Nephron (organoid): ENCODE measurements around the gene DPP6.
"Not testable (repeated sequence)": the region's sequence is repeated elsewhere in the genome, so short reads cannot be mapped to it uniquely, and the experiment has no call there.

Experiments used
- H3K27ac Mint-ChIP-seq, 3 experiments: 2 replicates each; pipeline ENCODE4 v1.8.0; 2020; ENCODE audit warnings: mixed read lengths in 3 of 3, mild to moderate bottlenecking in 2 of 3, moderate library complexity in 1 of 3
- H3K27me3 Mint-ChIP-seq: 2 replicates; pipeline ENCODE4 v1.8.0; 2021; ENCODE audit warnings: low read depth, mild to moderate bottlenecking, moderate library complexity, mixed read lengths
- H3K36me3 Mint-ChIP-seq: 2 replicates; pipeline ENCODE4 v1.8.0; 2020; ENCODE audit warnings: low read depth, mixed read lengths
- H3K4me1 Mint-ChIP-seq: 2 replicates; pipeline ENCODE4 v1.8.0; 2020; ENCODE audit warnings: mixed read lengths
- H3K4me3 Mint-ChIP-seq, 3 experiments: 2 replicates each; pipeline ENCODE4 v1.8.0; 2020; ENCODE audit warnings: mild to moderate bottlenecking in 3 of 3, mixed read lengths in 3 of 3, moderate library complexity in 2 of 3
- H3K9me3 Mint-ChIP-seq: 2 replicates; pipeline ENCODE4 v1.8.0; 2020; ENCODE audit warnings: mixed read lengths

The DPP6 gene

DNA sequence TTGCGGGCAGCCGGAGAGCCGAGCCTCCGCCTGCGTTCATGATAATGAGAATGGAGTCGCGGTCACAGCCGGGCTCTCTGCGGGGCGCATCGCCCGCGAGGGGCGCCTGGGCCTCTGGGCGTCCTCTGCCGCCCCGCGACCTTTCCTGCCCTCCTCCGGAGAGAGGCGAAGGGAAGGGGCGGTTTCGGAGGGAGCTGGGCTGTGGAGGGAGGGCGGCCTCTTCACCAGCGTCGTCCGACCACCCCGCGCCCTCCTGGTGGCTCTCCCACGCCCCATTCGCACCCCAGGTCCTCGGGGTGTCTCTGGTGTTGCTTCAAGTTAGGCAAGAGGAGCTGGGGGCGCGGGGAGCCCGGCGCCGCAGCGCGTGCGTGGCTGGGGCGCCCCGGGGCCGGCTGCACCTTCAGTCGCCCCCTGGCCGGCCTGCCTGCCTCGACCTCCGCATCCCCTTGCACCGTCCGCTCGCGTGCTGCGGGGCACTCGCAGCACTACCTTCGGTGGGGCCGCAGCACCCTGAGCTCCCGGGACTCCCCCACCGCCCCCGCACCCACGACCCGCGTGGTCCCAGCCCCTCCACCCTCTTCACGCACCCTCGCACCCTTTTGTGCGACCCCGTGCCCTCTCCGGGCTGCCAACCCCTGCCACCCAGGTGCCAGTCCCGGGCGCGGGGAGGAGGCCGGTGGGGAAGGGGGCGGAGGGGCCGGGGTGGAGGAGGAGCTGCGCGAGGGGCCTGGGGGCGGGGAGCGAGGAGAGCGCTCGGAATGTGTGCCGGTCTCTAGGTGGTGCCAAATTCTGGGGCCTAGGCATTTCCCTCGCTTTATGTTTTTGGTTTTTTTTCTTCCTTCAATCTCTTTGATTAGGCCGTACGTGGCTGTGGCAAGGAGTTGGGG is at the start of gene DPP6:
Gene DPP6, plus strand, starts transcription at position 756 of the 887 bp plus-strand sequence.
- not testable (repeated sequence) for H3K9me3 Mint-ChIP-seq, H3K27ac Mint-ChIP-seq, H3K36me3 Mint-ChIP-seq, H3K4me1 Mint-ChIP-seq
- Mint-ChIP-seq H3K27me3 (peaks cover 47% of the 10 kb centered on the region), H3K4me3 (peak within 1 kb of the TSS; percentile 79 to 88 (median 82))

DNA sequence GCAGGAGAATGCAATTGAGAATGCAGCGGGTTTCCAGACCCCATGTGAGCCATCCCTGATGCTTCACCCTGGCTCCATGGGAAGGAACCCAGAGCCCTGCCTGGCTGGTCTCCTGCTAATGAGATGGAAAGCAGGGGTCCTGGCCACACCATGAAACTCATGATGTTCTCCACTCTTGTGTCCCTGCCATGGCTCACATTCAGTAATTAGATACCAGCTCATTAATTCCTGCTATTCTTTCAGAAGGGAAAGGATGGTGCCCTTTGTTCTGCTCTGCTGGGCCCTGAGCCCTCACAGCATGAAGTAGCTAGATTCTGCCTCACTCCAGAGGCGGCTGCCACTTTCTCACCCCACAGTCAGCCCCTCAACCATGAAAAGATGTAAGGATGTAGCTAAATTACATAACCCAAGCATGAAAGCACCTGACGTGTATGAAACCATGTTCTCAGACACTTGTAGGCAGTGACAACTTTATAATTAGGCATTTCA is 42.7 kb upstream of the DPP6 start:
- H3K27me3 Mint-ChIP-seq, H3K9me3 Mint-ChIP-seq, H3K4me1 Mint-ChIP-seq, H3K36me3 Mint-ChIP-seq, H3K27ac Mint-ChIP-seq, H3K4me3 Mint-ChIP-seq: not testable (repeated sequence)

DNA sequence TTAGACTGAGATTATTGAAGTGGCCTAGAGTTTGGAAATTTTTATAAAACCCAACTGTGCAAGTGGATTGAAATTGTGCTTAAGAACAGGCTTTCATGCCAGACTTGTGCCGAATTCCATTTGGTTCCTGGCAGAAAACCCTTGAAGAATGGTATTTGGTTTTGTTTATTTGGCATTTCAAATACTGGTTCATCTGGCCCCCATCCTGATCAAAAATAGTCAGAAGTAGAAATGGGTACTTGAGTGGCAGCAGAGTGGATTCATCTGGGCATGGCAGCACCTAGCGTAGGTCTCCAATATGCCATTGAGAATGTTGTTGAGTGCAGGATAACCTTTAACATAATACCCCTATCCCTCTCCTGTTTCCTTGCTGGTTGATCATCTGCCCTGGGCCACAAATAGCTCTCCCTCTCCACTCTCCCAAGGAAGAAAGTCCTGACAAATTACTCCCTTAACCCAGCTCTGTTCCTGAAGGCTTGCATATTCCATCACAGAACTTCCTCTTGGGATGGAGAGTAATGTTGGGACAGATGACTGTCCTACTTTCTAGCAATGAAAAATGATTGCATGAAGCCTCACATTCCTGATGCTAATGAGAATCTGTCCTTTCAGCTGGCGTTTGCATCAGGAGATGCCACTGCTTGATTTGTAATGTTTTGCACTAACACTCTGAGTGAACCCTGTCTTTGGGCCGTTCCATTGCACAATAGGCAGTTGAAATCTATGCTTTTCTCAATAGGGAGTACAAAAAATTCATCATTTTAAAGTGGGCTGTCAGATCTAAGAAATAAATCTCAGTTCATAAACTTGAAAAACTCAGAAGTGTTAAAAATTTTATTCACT is 41.3 kb upstream of the DPP6 start:
- not testable (repeated sequence) for H3K27ac Mint-ChIP-seq, H3K4me1 Mint-ChIP-seq, H3K27me3 Mint-ChIP-seq, H3K4me3 Mint-ChIP-seq, H3K9me3 Mint-ChIP-seq, H3K36me3 Mint-ChIP-seq

DNA sequence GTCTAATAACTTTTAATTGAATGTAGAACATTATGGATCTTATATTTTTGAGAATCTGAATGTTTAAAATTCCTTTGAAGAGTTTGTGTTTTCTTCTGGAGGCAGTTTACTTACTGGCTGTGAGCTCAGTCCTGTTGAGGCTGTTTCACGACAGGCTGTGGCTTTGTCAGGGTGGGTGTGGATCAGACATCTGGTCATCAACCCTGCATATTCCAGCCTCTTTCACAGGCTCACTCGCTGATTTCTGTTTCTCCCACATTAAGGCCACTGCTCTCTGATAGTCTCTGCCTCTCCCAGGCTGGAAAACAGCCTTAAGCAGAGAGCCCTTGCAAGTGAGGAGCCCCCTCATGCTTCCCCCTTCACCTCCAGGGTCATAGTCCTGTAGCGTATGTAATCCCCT is 39.4 kb upstream of the DPP6 start:
- not testable (repeated sequence) for H3K4me1 Mint-ChIP-seq, H3K4me3 Mint-ChIP-seq, H3K27me3 Mint-ChIP-seq, H3K27ac Mint-ChIP-seq, H3K36me3 Mint-ChIP-seq
- H3K9me3 Mint-ChIP-seq: peaks cover 13% of the 10 kb centered on the region

DNA sequence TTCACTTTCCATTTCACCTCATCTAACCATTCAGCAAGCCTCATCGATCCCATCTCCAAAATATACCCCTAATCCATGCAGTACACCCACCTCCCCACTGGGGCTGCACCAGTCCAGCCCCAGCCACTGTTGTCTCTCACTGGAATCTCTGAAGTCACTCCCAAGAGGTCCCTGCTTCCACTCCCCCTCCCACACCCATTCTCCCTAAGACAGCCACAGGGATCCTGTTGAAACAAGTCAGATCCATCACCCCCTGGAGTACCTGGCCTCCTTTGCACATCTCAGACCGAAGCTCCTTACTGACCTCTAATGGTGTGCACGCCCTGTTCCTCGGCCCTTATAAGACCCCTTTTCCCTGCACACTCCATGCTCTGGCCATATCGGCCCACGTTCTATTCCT is 36.6 kb upstream of the DPP6 start:
- not testable (repeated sequence) for H3K27me3 Mint-ChIP-seq, H3K4me3 Mint-ChIP-seq, H3K27ac Mint-ChIP-seq, H3K36me3 Mint-ChIP-seq, H3K4me1 Mint-ChIP-seq
- H3K9me3 Mint-ChIP-seq: peaks cover 19% of the 10 kb centered on the region

DNA sequence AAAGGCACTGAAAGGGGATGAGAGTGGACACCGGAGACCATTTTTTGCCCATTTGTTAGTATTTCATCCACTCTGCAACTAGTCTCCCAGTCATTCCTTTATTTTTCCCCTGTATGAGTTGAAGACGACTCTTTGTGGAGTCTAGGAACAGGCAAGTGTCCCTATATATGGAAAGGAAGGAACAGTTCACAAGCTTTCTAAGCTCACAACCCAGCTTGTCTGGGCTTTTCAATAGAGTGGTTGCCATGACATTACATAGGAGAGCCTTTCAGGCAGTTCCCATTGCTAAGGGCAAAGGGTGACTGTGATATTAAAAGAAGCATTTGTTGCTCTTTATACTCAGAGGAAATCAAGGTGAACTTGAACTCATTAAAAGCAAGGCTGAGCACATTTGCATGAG is 33.8 kb upstream of the DPP6 start:
- H3K27ac Mint-ChIP-seq, H3K4me3 Mint-ChIP-seq, H3K27me3 Mint-ChIP-seq, H3K4me1 Mint-ChIP-seq, H3K36me3 Mint-ChIP-seq: not testable (repeated sequence)
- H3K9me3 Mint-ChIP-seq: peaks cover 19% of the 10 kb centered on the region

DNA sequence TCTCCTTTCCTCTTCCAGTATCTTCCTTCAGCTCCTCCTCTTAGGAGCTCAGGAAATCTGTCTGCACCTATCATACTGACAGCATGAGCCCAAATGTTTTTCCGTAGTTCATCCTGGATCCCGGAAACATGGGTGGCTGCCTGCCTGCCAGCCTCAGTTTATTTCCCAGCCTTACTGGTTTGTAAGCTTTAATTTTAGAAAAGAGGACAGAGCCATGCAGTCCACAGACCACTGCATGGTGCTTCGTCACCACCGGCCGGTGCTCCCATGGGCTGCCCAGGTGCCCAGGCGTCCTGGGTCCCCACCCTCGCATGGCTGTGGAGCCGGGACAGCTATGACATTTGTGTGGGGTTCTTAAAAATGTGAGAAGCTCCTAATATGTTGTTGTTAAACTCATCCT is 24.4 kb upstream of the DPP6 start:
- not testable (repeated sequence) for H3K4me1 Mint-ChIP-seq, H3K9me3 Mint-ChIP-seq, H3K27ac Mint-ChIP-seq, H3K36me3 Mint-ChIP-seq, H3K4me3 Mint-ChIP-seq, H3K27me3 Mint-ChIP-seq

DNA sequence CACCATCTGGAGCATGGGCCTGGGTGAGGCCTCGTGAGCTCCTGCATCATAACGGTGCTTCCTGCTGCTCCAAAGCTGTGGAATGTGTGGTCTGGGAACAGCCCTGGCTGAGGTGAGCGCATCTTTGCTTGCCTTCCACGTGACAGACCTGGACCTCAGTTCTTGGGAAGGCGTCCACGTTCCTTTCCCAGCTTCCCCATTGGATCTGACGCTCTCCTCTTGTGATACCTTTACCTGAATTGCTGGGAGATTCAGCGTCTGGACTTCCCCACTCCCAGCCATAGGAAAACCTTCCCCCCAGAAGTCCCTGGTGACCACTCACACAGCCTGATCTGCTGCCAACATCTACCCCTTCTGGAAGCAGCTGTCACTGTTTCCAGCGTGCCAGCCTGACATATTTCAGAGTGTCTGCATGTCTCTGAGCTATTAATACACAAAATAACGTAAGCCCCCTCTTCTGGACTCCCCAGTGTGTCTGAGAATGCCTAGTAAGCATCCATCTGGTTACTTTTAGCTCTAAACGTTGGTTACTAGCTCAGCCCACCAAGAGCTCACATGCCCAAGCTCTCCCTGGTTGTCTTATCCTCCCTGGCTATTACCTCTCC is 21.6 kb upstream of the DPP6 start:
- not testable (repeated sequence) for H3K36me3 Mint-ChIP-seq, H3K27me3 Mint-ChIP-seq, H3K4me1 Mint-ChIP-seq, H3K9me3 Mint-ChIP-seq, H3K4me3 Mint-ChIP-seq, H3K27ac Mint-ChIP-seq

DNA sequence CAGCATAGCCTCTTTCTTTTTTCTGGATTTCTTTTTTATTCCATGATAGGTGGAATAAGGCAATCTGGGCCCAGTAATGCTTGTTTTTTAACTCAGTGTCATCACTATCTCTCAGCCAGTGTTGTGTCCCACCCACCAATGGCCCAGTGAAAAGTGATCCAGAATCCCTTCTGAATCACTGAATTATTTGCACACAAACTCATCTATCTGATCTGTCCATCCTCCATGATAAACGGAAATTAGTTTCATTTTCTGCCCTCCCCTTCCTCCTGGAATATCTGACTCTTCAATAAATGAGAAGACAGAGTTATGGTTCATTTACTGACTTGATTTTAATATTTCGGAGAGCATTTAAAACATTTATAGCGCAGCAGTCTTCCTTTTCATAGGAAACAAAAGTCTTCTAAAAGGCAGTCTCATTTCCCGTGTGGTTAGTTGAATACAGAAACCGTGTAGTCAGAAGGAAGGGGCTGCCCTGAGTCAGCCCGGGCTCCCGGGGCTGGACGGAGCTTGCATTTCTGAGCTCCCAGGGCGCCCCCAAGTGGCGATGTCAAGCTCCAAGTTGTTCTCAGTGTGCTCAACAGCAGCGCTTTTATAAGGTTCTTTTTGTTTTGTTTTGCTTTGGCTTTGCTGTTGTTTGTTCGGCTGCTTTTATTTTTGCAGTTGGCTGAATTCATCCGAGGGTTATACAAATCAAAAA is 12.6 kb upstream of the DPP6 start:
- H3K36me3 Mint-ChIP-seq, H3K9me3 Mint-ChIP-seq, H3K4me3 Mint-ChIP-seq, H3K4me1 Mint-ChIP-seq, H3K27me3 Mint-ChIP-seq, H3K27ac Mint-ChIP-seq: not testable (repeated sequence)

DNA sequence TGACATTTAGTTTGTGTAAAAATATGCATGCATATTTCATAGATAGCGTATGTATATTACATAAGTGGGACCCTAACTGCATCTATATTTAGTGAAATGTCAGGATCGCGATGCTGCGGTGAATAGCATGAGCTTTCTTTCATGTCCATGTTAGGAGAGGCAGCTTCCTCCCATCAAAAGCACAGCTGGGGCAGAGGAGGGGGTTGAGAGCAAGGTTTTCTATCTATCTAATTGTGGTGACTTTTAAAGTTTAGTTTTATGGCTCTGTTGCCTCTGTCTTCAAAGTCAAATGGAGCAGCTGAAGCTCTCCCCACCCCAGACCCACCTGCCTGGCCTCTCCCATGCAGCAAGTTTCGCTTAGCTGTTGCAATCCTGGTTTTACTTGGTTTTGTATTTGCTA is 1.8 kb upstream of the DPP6 start:
- H3K9me3 Mint-ChIP-seq, H3K4me1 Mint-ChIP-seq, H3K27ac Mint-ChIP-seq, H3K36me3 Mint-ChIP-seq, H3K4me3 Mint-ChIP-seq: not testable (repeated sequence)
- peaks cover 44% of the 10 kb centered on the region for H3K27me3 Mint-ChIP-seq

DNA sequence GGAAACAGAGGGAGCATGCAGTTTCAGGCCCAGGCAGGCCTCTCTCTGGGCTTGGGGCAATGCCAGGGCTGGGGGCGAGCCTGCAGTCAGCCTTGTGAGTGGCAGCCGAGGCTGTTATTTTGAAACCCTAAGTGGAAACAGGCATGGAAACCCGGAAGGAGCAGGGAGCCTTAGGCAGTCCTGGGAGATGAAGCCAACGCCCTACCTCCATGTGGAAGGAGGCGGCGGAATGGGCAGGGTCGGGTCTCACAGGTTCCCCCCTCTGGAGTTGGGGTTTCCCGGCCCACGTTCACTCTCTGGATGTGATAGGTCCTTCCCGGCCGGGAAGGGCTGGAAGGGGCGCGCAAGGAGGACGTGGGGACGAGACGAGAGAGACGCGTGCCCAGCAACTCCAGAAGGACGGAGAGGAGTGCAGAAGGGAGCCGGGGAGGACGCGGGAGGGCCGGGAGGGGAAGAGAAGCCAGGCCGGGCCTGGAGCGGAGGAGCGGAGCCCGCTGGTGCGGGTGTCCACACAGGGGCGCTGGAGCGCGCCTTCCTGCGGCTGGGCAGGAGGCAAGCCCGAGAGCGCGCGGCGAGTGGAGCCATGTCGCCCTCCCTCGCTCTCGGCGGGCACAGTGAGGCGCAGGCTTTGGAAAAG is 1.1 kb upstream of the DPP6 start:
- H3K27ac Mint-ChIP-seq, H3K36me3 Mint-ChIP-seq, H3K9me3 Mint-ChIP-seq, H3K4me1 Mint-ChIP-seq: not testable (repeated sequence)
- Mint-ChIP-seq H3K27me3 (peaks cover 45% of the 10 kb centered on the region), H3K4me3 (peak overlapping the region in 2 of 3 experiments; percentile 61 to 62)

DNA sequence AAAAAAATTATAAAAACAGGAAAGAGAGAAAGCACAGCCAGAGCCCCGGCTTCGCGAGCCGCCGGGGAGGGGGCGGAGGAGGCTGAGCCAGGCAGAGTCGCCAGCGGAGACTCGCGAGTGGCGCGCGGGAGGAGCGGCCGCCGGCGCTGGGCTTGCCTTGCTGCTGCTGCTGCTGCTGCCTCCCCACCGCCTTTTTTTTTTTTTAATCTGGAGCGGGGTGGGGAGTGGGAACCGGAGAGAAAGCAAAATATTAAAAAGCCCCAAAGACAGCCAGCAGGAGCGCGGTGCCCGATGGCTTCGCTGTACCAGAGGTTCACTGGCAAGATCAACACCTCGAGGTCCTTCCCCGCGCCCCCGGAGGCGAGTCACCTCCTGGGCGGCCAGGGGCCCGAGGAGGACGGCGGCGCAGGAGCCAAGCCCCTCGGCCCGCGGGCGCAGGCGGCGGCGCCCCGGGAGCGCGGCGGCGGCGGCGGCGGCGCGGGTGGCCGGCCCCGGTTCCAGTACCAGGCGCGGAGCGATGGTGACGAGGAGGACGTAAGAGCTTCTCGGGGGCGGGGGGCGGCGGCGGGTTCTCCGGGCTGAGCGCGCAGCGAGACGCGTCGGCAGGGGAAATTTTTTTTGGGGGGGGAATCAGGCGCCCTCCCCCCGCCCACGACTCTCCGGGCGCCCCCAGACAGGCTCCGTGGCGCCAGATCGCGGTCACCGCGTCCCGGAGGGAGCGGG is 493 bp downstream of the DPP6 start:
- H3K4me1 Mint-ChIP-seq, H3K9me3 Mint-ChIP-seq, H3K36me3 Mint-ChIP-seq, H3K27ac Mint-ChIP-seq: not testable (repeated sequence)
- Mint-ChIP-seq H3K27me3 (peaks cover 47% of the 10 kb centered on the region), H3K4me3 (peak overlapping the region; percentile 34 to 76 (median 61))

DNA sequence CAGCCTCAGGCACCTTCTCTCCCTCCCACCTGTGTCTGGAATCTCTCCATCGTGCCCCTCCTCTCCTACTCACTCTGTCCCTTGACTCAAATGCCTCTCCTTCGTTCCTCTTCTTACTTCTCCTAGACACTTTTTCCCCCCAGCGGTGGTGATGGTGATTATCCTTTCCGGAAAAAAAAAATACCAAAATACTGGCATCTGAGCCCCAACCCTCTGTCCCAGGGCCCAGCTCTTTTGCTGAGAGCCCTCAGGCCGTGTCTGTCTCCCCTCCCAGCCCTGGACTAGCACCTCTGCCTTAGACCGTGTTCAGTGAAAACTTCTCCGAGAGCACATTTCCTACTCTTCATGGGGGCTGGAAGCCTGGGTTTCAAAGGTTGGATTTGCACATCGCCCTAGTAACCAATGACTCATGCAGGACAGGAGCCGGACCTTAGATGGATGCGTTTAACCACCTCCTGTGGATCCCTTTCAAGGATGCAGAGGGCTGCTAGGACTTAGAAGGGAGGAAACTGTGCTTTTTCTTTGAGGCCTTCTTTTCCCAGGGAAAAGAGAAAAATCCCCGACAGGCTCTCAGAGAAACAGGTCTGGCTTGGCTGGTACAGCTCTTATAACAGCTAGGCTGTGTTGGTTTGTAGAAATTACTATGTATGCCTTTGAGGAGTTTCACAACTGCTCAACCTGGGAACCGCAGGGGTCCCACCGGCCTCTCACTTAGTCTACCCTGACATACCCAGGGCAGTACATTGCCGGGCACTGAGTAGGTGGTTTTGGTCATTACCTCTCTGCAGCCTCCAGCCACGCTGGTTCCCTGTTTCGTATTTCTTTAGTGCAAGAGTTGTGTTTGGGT is 1.5 kb downstream of the DPP6 start:
- H3K27ac Mint-ChIP-seq: peak overlapping the region in 1 of 3 experiments; percentile 66
- H3K9me3 Mint-ChIP-seq, H3K36me3 Mint-ChIP-seq, H3K4me1 Mint-ChIP-seq: not testable (repeated sequence)
- peaks cover 47% of the 10 kb centered on the region for H3K27me3 Mint-ChIP-seq
- H3K4me3 Mint-ChIP-seq: peak overlapping the region; percentile 79 to 88 (median 82)
